Heart right ventricle (tissue), 16 donors: ENCODE measurements around the gene LARP4B. TPM values are rescaled to one million over a fixed set of nuclear protein-coding genes. Genes with fewer than 3 reads are reported as not detected.
A peak's percentile ranks its signal among the peaks of the same experiment; 100 is the strongest.

ENCODE experiments used
- ATAC-seq, 8 donors: fragments of 200-7000 bp; cut with Tn5 transposase; one replicate each; pipeline ENCODE4 v1.9.1; 2020; ENCODE audit warnings: mild to moderate bottlenecking in 8 of 8, moderate library complexity in 8 of 8, moderate number of reproducible peaks in 1 of 8
- DNase-seq, 2 donors: peaks; one replicate each; pipeline ENCODE4 v3.0.0-alpha.2; 2020
- H3K27ac ChIP-seq, 10 donors: fragments of 200-600 bp; sonication (generic) in 2 of 10; one replicate each; pipeline versions ENCODE4 v1.5.0 to v1.8.0; 2020 to 2022; ENCODE audit warnings: mild to moderate bottlenecking in 3 of 10
- H3K27me3 ChIP-seq, 7 donors: fragments of 200-600 bp; one replicate each; pipeline ENCODE4 v1.8.0; 2021 to 2022; ENCODE audit warnings: mild to moderate bottlenecking in 2 of 7
- H3K36me3 ChIP-seq, 9 donors: fragments of 200-600 bp; sonication (generic) in 1 of 9; one replicate each; pipeline versions ENCODE4 v1.5.0 to v1.8.0; 2020 to 2022; ENCODE audit warnings: mild to moderate bottlenecking in 2 of 9
- H3K4me1 ChIP-seq, 9 donors: fragments of 200-600 bp; sonication (generic) in 1 of 9; one replicate each; pipeline versions ENCODE4 v1.5.0 to v1.8.0; 2020 to 2022; ENCODE audit warnings: mild to moderate bottlenecking in 4 of 9
- H3K4me3 ChIP-seq, 10 donors: fragments of 200-600 bp; sonication (generic) in 2 of 10; one replicate each; pipeline versions ENCODE4 v1.5.0 to v1.8.0; 2020 to 2022; ENCODE audit warnings: mild to moderate bottlenecking in 7 of 10, moderate library complexity in 2 of 10
- H3K9me3 ChIP-seq, 11 donors: fragments of 200-600 bp in 10 of 11; sonication (generic) in 2 of 11; one replicate each; pipeline versions ENCODE4 v1.5.0 to v1.8.0; 2013 to 2022; ENCODE audit warnings: mild to moderate bottlenecking in 2 of 11, control low read depth in 1 of 11, moderate library complexity in 1 of 11
- CTCF ChIP-seq, 9 donors: fragments of 200-600 bp; sonication (generic) in 2 of 9; IDR thresholded peaks; one replicate each; pipeline versions ENCODE4 v1.5.0 to v1.8.0; 2021 to 2022; ENCODE audit warnings: antibody characterized with exemption in 9 of 9, mild to moderate bottlenecking in 5 of 9, moderate library complexity in 1 of 9
- WGBS, 2 donors: extraction: QIAGEN DNeasy Blood & Tissue Kit; methylation state at CpG; one replicate each; pipeline ENCODE4 v1.1.7; 2013; ENCODE audit warnings: inconsistent platforms in 1 of 2; 5-methylcytosine and 5-hydroxymethylcytosine counted together
- intact Hi-C, 10 donors: fragments of 100-400 bp; cut with DNase I; formaldehyde crosslinking; loops; one replicate each; pipeline versions ENCODE4 v1.11.1 to v1.14.2; 2022
- polyA plus RNA-seq, 2 donors: library from polyadenylated mRNA; stranded (reverse); fragments of 200-250 nt; gene quantifications; one replicate each; pipeline ENCODE4 v1.2.3, GENCODE V29; 2013
- total RNA-seq, 10 donors: library from RNA; stranded (reverse); fragmentation: NEBNext Ultra II Directional in 3 of 10; extraction: Animal tissue kit (Norgen Biotek cat#: 25700) in 3 of 10; gene quantifications; one replicate each; pipeline versions ENCODE4 v1.2.1 to v1.2.4, GENCODE V29; 2021 to 2023
- donor health status: Arrhythmogenic right ventricular cardiomyopathy.
- donor health status: ischemic (EF 13 %, LVEDD 7.1; RV severe dilation, severe dysfunction).
- donor health status: healthy with polysubstance abuse.
- donor health status: DM: no; HTN: yes; CAD: no.
- donor health status: DM: no; HTN: no; CAD: no.
- donor health status: ischemic (EF 25% LVEDD 6.9; RV normal size, moderate dysfunction).
- donor health status: ischemic (EF 25% LVEDD 5.7; RV mildly dilated, moderate dysfunction).
- donor health status: healthy.
- donor health status: DM: yes; HTN: yes; CAD: no.
- donor health status: Ischemic cardiomyopathy.
- donor health status: ischemic (EF 35%, LVEDD 5.7; RV mildly dilated, moderate dysfunction).
- donor health status: nonischemic (EF 11% LVEDD 7.7; RV severe dilation, severe dysfunction).
- donor health status: DM: yes; HTN: yes; CAD: no.
- donor health status: PGD.
- donor health status: ischemic (EF 29% LVEDD 5.4; RV normal size, mild dysfunction).
- donor health status: nonischemic (EF 23%, LVEDD 6.1; RV moderate dilation, normal function).

The LARP4B gene
- total and polyA plus RNA-seq, 12 donors = 10.6 to 82.6 (median 61.9) TPM

GRCh38 chr10:909831-910230 lies 21.7 kb downstream of the LARP4B start:
- no peaks in the 10 kb centered on the region for H3K27me3 ChIP-seq
- DNase-seq (peak in 1 of 2 donors; percentile 29), ATAC-seq (peak; percentile 40 to 93 (median 80))
- WGBS, 2 donors = 33 to 39% methylated on average over 3 of the region's 3 CpGs
- intact Hi-C loops = no loop called here
- H3K9me3 ChIP-seq = no peaks in the 10 kb centered on the region
- H3K36me3 ChIP-seq = peaks cover 0 to 54% (median 5%) of the 10 kb centered on the region in 9 donors
- H3K4me1 ChIP-seq = peaks cover 0 to 24% (median 10%) of the 10 kb centered on the region in 9 donors
- H3K4me3 ChIP-seq = no peak overlapping the region
- H3K27ac ChIP-seq = peak overlapping the region in 7 of 10 donors; percentile 20 to 75 (median 42)
- no peak for TF ChIP-seq CTCF (IDR thresholded peaks at IDR 0.05)

- TF ChIP-seq CTCF (IDR thresholded peaks at IDR 0.05) = no peak
- WGBS, 2 donors = 78 to 93% methylated on average over 1 of the region's 1 CpG
- intact Hi-C loops = no loop called here
These were observed 25.5 kb downstream of the LARP4B start for GRCh38 chr10:905972-906371.

GRCh38 chr10:905503-905902 lies 26.0 kb downstream of the LARP4B start:
- Histone ChIP-seq H3K36me3 (peaks cover 0 to 51% (median 0%) of the 10 kb centered on the region in 9 donors), H3K27ac (no peak overlapping the region), H3K9me3 (no peaks in the 10 kb centered on the region), H3K4me3 (no peak overlapping the region), H3K27me3 (no peaks in the 10 kb centered on the region), H3K4me1 (peaks cover 0 to 25% (median 10%) of the 10 kb centered on the region in 9 donors)
- intact Hi-C loops = no loop called here
- no peak for TF ChIP-seq CTCF (IDR thresholded peaks at IDR 0.05)
- DNase-seq (no peak), ATAC-seq (peak in 1 of 8 donors; percentile 8)
- WGBS, 2 donors = 57 to 68% methylated on average over 3 of the region's 3 CpGs

More at GRCh38 chr10:905972-906371, 25.5 kb downstream of the LARP4B start:
- Histone ChIP-seq H3K36me3 (peaks cover 0 to 56% (median 1%) of the 10 kb centered on the region in 9 donors), H3K27me3 (no peaks in the 10 kb centered on the region), H3K4me3 (no peak overlapping the region), H3K4me1 (peaks cover 0 to 29% (median 10%) of the 10 kb centered on the region in 9 donors), H3K9me3 (no peaks in the 10 kb centered on the region), H3K27ac (no peak overlapping the region)
- DNase-seq (no peak), ATAC-seq (no peak)

- 96 to 98% methylated on average over 5 of the region's 5 CpGs for WGBS, 2 donors
- no peak for DNase-seq
- TF ChIP-seq CTCF (IDR thresholded peaks at IDR 0.05) = no peak
- no peak for ATAC-seq
- Histone ChIP-seq H3K4me1 (peaks cover 0 to 20% (median 9%) of the 10 kb centered on the region in 9 donors), H3K9me3 (no peaks in the 10 kb centered on the region), H3K36me3 (peaks cover 0 to 40% (median 0%) of the 10 kb centered on the region in 9 donors), H3K27me3 (no peaks in the 10 kb centered on the region), H3K4me3 (no peak overlapping the region), H3K27ac (no peak overlapping the region)
- intact Hi-C loops = no loop called here
These were observed 27.1 kb downstream of the LARP4B start for GRCh38 chr10:904403-904802.
